ENCODE results near the gene HMGCS1. TPM values are rescaled to one million over a fixed set of nuclear protein-coding genes. Genes with fewer than 3 reads are reported as not detected.

The HMGCS1 gene
- total RNA-seq: 207 and 212 TPM in 2 replicates

GRCh38 chr5:43313035-43313853, at the start of gene HMGCS1:
HMGCS1 (minus strand) TSS chr5:43313412; CDS start chr5:43298965, 14,447 bp downstream.

Other genes starting within 250 kb of the HMGCS1 start
- gene ZNF131, start 192.5 kb downstream of the HMGCS1 start, total RNA-seq: 17.2 and 21.3 TPM in 2 replicates
- gene NIM1K, start 121.2 kb downstream of the HMGCS1 start, total RNA-seq: 0.08 TPM in 1 of 2 replicates, not detected in the other
- 1.3 and 1.7 TPM in 2 replicates for gene CCL28, start 99.0 kb upstream of the HMGCS1 start, total RNA-seq
- gene TMEM267, start 170.5 kb upstream of the HMGCS1 start, total RNA-seq: 8.2 and 17.3 TPM in 2 replicates
- 4.3 and 7.7 TPM in 2 replicates for gene C5orf34, start 201.7 kb upstream of the HMGCS1 start, total RNA-seq
- 62.9 and 76.7 TPM in 2 replicates for gene PAIP1, start 243.7 kb upstream of the HMGCS1 start, total RNA-seq